HEK293T (cell line): ENCODE results near the gene RPL13.

ENCODE experiments used
- CTCF ChIA-PET: fragments of 350-600 bp; formaldehyde crosslinking; extraction: SDS; loops from one replicate; lab custom pipeline; 2021; ENCODE audit warnings: antibody characterized with exemption, inconsistent platforms; lab: Yijun Ruan, JAX
- POLR2A ChIA-PET: fragments of 350-600 bp; formaldehyde crosslinking; extraction: SDS; loops from one replicate; lab custom pipeline; 2020; ENCODE audit warnings: antibody characterized with exemption, inconsistent platforms; lab: Yijun Ruan, JAX
- DNase-seq: peaks from one replicate; pipeline ENCODE4 v3.0.0; 2012; ENCODE audit warnings: mixed read lengths; ENCODE audit errors: extremely low spot score
- ARNT ChIP-seq: fragments of 450-650 bp; IDR thresholded peaks from 2 replicates; pipeline ENCODE4 v1.6.1; 2017; ENCODE audit warnings: mild to moderate bottlenecking
- BHLHE40 ChIP-seq: fragments of 450-650 bp; IDR thresholded peaks from 2 replicates; pipeline ENCODE4 v1.6.1; 2016; ENCODE audit warnings: mild to moderate bottlenecking, moderate library complexity, borderline replicate concordance
- CTBP1 ChIP-seq: fragments of 450-650 bp; IDR thresholded peaks from 2 replicates; pipeline ENCODE4 v1.6.1; 2016; ENCODE audit warnings: borderline replicate concordance
- ELF4 ChIP-seq: fragments of 450-650 bp; IDR thresholded peaks from 2 replicates; pipeline ENCODE4 v1.6.1; 2017; ENCODE audit warnings: antibody characterized with exemption
- FOXA1 ChIP-seq: fragments of 450-650 bp; IDR thresholded peaks from 2 replicates; pipeline ENCODE4 v1.6.1; 2016; ENCODE audit warnings: mild to moderate bottlenecking
- FOXK2 ChIP-seq: fragments of 450-650 bp; IDR thresholded peaks from 2 replicates; pipeline ENCODE4 v1.6.1; 2016; ENCODE audit warnings: mild to moderate bottlenecking
- FOXM1 ChIP-seq: fragments of 450-650 bp; IDR thresholded peaks from 2 replicates; pipeline ENCODE4 v1.6.1; 2017; ENCODE audit warnings: mild to moderate bottlenecking, borderline replicate concordance
- HDGF ChIP-seq: fragments of 450-650 bp; IDR thresholded peaks from 2 replicates; pipeline ENCODE4 v1.6.1; 2017; ENCODE audit warnings: antibody characterized with exemption, borderline replicate concordance
- L3MBTL2 ChIP-seq: fragments of 450-650 bp; conservative IDR thresholded peaks from 2 replicates; pipeline ENCODE4 v1.6.1; 2016; ENCODE audit warnings: mild to moderate bottlenecking
- LEF1 ChIP-seq: fragments of 450-650 bp; IDR thresholded peaks from 2 replicates; pipeline ENCODE4 v1.6.1; 2017; ENCODE audit warnings: mild to moderate bottlenecking, borderline replicate concordance
- NFRKB ChIP-seq: fragments of 450-650 bp; IDR thresholded peaks from 2 replicates; pipeline ENCODE4 v1.6.1; 2016; ENCODE audit warnings: mild to moderate bottlenecking, moderate library complexity
- SP1 ChIP-seq: fragments of 450-650 bp; IDR thresholded peaks from 2 replicates; pipeline ENCODE4 v1.6.1; 2017
- SUZ12 ChIP-seq: fragments of 450-650 bp; IDR thresholded peaks from 2 replicates; pipeline ENCODE4 v1.6.1; 2016; ENCODE audit warnings: mild to moderate bottlenecking
- TARDBP ChIP-seq: fragments of 450-650 bp; IDR thresholded peaks from 2 replicates; pipeline ENCODE4 v1.6.1; 2016
- ZNF384 ChIP-seq: fragments of 450-650 bp; IDR thresholded peaks from 2 replicates; pipeline ENCODE4 v1.6.1; 2016
- TF ChIP-seq, protein P1 (sequence below): fragments of 450-650 bp; IDR thresholded peaks from 2 replicates; pipeline ENCODE4 v1.6.1; 2016

Gene RPL13

DNA sequence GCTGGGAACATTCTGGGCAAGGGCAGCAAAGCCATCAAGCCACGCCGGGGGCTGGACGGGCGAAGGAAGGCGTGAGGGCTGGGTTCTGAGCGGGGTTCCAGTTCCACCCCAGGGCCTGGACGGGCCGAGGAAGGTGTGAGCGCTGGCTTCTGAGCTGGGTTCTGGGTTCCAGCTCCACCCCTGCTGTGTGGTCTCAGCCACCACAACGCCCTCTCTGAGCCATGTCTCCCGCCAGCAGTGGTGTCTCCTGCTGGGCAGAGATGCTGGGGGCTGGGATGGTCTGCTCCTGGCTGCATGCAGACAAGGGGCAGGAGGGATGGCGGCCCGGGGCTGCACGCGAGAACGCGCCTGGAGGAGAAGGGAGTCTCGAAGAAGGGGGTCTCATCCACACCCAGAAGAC lies 11.2 kb downstream of the RPL13 start:
- POLR2A ChIA-PET = no interaction called here
- CTCF ChIA-PET = no interaction called here
- no peak for DNase-seq
- TF ChIP-seq L3MBTL2 (no peak), FOXK2 (no peak), ARNT (no peak), ELF4 (no peak), FOXA1 (no peak), HDGF (no peak), CTBP1 (no peak), SUZ12 (no peak), TARDBP (no peak), BHLHE40 (no peak)
- TF ChIP-seq, protein P1, sequence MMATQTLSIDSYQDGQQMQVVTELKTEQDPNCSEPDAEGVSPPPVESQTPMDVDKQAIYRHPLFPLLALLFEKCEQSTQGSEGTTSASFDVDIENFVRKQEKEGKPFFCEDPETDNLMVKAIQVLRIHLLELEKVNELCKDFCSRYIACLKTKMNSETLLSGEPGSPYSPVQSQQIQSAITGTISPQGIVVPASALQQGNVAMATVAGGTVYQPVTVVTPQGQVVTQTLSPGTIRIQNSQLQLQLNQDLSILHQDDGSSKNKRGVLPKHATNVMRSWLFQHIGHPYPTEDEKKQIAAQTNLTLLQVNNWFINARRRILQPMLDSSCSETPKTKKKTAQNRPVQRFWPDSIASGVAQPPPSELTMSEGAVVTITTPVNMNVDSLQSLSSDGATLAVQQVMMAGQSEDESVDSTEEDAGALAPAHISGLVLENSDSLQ = no peak

DNA sequence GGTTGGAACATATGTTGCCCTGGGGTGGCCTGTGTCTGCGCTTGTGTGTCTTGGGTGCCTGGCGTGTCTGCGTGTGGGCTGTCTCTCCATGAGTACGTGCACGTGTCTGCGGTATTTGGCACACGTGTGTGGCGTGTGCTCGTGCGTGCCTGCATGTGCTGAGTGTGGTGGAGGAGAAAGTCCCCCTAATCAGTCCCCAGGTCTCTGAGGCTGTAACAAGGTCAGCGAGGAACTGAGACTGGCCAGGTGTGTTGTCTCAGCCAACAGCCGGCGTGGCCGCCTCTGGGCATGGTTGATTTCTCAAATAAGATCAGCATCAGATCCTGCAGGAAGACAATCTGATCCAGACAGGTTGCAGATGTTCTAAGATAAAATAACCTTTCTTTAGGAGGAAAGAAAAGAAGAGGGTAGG lies 11.6 kb downstream of the RPL13 start:
- CTCF ChIA-PET = no interaction called here
- POLR2A ChIA-PET = no interaction called here

GRCh38 chr16:89572485-89573205 lies 12.2 kb downstream of the RPL13 start:
- ChIA-PET POLR2A (no interaction called here), CTCF (no interaction called here)
- no peak for TF ChIP-seq BHLHE40
- no peak for TF ChIP-seq ELF4
- TF ChIP-seq HDGF = no peak
- TF ChIP-seq SP1 = no peak
- TF ChIP-seq FOXK2 = no peak
- no peak for TF ChIP-seq SUZ12
- no peak for TF ChIP-seq FOXM1
- TF ChIP-seq CTBP1 = no peak
- no peak for TF ChIP-seq TARDBP
- no peak for DNase-seq

More for the DNA sequence above, 11.6 kb downstream of the RPL13 start:
- DNase-seq = no peak
- TF ChIP-seq SUZ12 (no peak), FOXK2 (no peak), ZNF384 (no peak), L3MBTL2 (no peak), ELF4 (no peak), NFRKB (no peak), HDGF (no peak), SP1 (no peak), FOXM1 (no peak), LEF1 (no peak), BHLHE40 (no peak), FOXA1 (no peak), TARDBP (no peak), CTBP1 (no peak), ARNT (no peak)
- TF ChIP-seq, protein P1 = no peak

- no peak for DNase-seq
- TF ChIP-seq HDGF = no peak
- ChIA-PET POLR2A (no interaction called here), CTCF (no interaction called here)
Measured at GRCh38 chr16:89573826-89574680, 13.6 kb downstream of the RPL13 start.

DNA sequence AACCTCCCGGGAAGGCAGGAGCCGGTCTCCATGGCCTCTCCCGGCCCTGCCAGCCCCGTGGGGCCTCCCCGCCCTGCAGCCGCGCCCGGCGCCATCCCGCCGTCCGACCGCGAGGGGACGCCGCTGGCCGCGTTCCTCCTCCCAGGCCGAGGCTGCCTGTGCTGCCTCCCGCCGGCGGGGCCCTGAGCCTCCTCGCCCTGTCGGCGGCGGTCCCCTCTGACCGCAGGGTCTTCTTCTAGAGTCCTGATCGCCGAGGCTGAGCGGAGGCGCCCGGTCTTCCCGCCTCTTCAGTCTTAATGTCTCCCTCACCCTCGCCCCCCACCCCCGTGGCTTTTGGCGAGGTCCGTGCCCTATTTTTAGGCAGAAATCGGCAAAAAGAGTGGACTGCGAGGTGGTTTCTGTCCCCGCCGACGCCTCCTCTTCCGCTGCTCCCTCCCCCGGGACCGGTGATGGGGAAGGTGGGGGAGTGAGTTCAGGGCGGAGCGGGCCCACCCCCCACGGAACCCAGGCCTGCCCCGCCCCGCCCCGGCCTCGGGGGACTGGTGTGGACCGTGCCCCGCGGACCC lies 14.3 kb downstream of the RPL13 start:
- no peak for TF ChIP-seq ZNF384
- no peak for TF ChIP-seq NFRKB
- no peak for TF ChIP-seq ELF4
- TF ChIP-seq L3MBTL2 = no peak
- no peak for DNase-seq
- ChIA-PET POLR2A (no interaction called here), CTCF (no interaction called here)

- ChIA-PET POLR2A (interaction anchor here (1.2 kb wide), 1 partner anchor 14 kb away, joined by 3 read pairs; no protein-coding TSS in a partner anchor), CTCF (no interaction called here)
- DNase-seq = no peak
- no peak for TF ChIP-seq TARDBP
- no peak for TF ChIP-seq FOXM1
- TF ChIP-seq ZNF384 = no peak
- no peak for TF ChIP-seq ARNT
- TF ChIP-seq NFRKB = no peak
Measured at GRCh38 chr16:89575247-89576152, 15.0 kb downstream of the RPL13 start, which contains the start of gene CPNE7. Gene CPNE7 (plus strand): TSS chr16:89575758. CDS start chr16:89575898, 140 bp downstream.
